ENCODE results near the gene TCEANC2.
"Not testable (repeated sequence)": the region's sequence is repeated elsewhere in the genome, so short reads cannot be mapped to it uniquely, and the experiment has no call there.

Gene TCEANC2

DNA sequence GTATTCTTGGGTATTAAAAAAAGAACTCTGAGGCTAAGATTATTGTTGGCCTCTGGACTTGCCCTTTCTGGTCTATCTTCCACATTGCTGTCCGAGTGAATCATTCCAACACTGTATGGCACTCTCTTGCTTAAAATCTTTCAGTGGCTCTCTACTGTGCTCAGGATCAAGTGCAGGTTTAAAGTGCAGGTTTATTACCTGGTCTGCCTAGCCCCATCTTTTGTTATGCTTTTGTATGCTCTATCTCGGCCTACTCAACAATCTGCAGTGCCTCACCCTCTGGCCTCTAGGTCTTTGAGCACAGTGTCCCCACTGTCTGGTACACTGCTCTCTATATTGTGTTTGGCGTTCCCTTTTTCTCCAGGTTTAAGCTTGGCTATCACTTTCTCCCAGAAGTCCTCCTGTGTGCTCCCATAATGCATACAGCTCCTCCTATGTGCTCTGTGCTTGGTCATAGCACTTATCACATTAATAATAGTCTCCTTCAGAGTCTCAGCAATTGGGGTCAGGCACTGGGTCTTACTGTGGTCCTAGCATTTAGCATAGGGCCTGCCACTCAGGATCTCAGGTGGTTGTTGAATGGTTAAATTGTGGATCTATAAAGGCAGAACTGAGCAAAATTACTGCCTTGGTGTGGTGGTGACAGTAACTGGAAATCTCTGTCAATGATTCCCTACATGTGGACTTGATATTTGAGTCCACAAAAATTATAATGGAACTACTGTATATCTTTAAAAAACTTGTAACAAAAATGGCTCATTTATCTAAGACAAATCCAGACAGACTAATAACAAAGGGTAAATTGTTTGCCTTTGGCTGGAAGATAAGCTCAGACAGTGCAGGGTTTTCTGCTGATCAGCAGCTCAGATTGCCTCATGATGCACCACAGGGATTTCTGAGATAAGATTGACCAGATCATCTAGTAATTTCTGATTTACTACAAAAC is 24.8 kb upstream of the TCEANC2 start:
- DNase-seq: no peak

DNA sequence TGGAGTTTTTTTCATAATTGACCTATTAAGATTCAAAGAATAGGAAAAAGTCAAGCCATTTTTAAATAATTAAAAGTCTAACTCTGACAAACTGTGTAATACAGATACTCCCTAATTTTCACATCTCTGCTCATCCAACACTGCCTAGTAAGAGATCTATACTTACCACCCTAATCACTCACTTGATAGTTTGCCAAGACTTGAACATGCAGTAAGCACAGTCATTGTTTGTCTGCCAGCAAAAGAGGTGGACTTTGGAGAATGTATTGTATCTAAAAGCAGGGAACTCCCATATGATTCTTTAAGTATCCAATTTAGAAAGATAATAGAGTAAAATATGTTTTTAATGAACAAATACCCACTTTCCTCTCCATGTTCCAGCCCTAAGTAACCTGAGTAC is 15.9 kb upstream of the TCEANC2 start:
- DNase-seq: no peak

DNA sequence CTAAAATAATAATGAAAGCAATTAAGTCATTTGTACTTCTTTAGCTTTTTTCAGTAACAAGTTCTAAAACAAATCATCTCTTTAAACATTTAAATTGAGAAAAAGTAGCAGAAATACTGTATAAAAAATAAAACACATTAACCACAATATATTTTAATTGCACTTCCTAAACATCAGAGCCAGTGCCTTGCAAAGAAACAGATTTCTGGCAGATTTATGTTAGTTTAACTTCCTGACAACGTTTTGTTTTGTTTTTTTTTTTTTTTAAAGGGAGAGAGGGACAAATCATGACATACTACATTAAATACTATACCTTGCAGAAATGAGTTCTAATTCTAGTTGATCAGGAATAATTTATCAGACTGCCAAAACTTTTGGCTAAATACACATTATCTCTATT is 11.6 kb upstream of the TCEANC2 start:
- no peak for DNase-seq

DNA sequence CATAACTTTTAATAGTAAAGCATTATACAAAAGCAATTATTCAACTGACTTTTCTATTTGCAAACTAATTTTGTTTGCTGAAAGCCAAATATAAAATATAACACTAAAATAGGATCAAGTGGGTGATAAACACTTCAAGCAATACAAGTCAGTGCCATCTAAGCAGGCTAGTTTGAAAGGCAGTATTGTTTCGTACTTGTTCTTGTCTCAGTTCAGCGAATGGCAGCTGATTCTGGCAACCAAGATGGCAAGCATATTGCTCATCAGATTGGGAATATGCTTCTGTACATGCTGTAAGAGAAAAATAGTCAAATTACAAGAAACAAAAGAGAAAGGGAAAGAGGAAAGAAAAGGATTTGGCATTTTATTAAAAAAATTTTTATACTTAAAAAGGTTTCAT is 7.9 kb upstream of the TCEANC2 start:
- DNase-seq: no peak

DNA sequence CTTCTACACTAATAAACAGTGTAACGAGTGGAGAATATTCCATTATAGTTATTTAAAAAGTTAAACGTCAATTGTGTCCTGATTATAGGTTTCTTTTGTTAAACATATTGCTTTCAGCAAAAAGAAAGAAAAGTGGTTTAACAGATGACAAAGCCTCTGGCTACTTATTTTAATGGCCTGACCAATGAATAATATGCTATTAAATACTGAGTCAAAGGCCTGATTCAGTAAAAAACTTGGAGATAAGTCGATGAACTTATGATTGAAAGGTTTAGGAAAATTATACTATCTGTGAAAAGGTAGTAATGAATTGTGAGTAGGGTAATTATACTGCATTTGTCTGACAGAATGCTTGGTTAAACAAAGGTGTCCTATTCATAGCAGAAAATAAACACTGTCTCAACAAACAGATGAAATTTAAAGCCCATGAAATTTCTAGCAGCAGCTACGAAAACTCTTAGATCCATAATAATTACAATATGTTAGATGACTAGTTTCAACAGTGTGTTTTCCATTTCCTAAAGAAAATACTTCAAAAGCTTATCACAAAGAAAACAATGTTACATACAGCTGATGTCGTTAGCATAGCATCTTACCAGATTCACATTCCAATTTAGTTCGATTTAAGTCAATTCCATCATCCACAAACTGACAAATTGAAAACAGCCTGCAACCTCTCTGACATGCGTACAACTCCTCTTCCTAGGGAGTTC is 6.6 kb upstream of the TCEANC2 start:
- DNase-seq: peak; percentile 24

DNA sequence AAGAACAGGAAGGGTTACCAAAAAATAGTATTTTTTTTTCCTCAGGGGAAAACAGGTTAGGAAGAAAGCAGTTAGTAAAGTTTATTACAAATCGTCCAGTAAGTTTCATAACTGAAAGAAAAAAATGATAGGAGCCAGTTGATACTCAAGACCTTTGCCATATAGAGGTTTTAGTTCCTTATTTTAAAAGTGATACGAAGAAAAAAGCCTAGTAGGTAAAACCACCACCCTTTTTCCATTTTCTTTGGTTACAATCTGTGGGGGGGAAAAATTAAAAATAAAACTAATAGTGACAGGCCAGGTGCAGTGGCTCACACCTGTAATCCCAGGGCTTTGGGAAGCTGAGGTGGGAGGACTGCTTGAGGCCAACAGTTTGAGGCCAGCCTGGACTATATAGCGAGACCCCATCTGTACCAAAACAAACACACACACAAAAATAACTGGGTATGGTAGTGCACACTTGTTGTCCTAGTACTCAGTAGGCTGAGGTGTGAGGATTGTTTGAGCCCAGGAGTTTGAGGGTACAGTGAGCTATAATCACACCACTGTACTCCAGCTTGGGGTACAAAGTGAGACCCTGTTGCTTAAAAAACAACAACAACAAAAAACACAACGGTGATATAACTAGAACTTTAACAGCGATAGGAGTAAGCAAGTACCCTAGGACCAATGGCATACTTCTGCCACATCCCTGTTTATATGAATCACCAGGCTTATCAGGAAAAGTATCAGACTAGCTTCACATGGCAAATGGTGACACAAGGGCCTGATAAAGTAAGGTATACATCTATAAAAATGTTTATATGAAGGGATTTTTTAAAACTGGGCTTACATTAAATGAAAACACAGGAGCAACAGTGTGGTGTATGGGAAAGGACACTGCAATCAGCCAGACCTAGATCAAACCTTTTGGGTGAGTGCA is 5.8 kb upstream of the TCEANC2 start:
- no peak for DNase-seq

DNA sequence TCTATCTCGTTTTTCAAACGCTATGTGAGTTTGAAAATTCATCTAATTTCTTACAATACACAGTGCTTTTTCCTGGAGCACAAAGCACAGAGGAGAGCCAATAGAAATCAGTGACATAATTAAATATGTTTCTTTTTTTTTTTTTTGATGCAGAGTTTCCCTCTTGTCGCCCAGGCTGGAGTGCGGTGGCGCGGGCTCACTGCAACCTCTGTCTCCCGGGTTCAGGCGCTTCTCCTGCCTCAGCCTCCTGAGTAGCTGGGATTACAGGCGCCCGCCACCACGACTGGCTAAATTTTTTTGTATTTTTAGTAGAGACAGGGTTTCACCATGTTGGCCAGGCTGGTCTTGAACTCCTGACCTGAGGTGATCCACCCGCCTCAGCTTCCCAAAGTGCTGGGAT is 3.0 kb upstream of the TCEANC2 start:
- DNase-seq: not testable (repeated sequence)

DNA sequence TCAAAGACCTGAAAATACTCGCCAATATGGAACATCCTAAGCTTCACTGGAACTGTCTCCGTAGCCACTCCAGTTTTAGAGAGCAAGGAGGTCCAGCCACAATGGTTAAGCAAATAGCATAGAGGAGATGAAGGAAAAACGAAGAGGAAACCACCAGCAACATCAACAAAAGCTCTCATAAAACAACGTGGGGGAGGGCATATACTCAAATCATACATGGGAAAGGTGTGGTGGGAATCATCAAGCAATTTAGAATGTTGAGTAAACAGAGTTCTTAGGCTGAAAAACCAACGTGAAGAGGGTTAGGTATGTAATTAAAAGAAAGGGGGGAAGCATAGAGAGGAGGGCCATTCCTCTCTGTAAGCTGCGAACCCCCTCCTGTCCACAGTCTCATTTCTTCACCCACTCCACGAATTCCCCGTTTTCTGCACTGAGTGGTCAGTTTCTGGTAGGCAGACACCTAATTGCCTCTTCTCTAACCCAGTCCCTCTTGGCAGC is 1.4 kb upstream of the TCEANC2 start:
- DNase-seq: peak; percentile 49

DNA sequence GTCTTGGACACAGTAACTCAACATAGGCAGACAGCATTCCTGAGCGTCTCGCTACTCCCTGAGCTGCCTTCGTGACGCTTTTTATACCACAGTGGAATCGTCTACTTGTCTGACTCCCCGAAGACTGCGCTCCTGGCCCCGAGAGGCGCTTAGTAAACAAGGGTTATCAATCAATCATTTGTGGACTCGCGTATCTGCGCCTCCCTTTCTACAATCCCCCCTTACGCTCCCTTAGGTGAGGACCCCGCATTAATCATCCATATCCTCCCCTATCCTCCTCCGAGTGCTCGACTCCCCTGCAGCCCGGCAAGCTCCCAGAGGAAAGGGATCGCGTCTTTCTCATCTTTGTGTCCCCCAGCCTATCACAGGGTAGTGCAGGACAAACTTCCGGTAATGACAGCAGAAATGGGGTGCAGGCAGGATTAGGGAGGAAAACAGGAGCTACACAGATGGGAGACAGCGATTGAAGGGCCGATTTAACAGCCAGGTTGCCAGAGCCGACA is 926 bp upstream of the TCEANC2 start:
- peak; percentile 73 for DNase-seq

DNA sequence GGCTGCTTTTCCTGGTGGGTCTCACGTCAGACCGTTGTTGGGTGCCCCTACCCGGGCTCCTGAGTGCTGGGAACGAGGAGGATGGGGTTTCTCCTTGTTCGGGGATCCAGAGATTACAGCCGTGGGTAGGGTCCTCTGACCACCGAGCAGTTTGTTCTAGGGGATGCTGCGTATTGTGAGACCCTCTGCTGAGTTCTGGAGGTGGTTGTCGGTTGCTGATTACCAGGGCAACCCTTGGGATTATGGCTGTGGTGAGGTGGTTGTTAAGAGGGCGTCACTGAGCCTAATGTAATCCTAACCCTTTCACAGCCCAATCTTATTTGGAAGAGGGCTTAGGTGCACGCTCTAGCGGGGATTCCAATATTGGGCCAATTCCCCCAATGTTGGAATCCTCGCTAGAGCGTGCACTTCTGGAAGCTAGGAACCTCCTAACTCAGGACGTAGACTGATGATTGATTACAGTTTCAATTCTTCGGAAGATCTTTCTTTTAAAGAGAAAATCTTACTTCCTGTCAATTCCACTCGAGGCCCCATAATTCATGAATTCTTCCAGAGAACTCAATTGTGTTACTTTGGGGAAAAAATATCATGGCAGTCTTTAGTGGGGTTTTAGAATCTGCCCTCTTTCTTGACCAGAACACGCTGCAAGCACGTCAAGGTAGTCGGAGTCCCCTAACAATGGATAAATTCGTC is 483 bp downstream of the TCEANC2 start:
- DNase-seq: peak; percentile 70

DNA sequence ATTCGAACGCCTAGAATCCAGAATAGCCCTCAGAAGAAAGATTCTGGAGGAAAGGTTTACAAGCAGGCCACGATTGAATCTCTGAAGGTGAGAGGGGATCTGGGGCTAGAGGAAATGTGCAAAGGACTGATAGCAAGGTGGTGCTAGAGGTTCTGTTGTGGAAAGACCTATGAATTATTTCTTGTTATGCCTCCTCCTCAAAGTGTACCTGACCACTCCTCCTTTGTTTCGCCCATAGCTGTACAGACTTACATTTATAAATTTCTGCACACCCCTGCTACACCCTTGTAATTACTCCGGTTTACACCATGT is 986 bp downstream of the TCEANC2 start:
- DNase-seq: peak; percentile 29

DNA sequence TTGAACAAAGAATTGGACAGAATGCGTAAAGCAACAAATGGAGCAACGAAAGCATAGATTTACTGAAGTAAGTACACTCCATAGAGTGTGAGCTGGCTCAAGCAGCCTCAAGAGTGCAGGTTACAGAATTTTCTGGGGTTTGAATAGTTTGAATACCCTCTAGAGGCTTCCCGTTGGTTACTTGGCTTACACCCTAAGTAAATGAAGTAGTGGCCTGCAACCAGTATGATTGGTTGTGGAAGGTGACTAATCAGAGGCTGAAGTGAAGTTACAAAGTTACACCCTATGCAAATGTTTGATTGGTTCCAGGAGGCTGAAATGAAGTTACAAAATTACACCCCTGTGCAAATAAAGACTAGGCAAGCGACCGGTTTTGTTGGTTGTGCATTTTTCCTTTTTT is 10.9 kb downstream of the TCEANC2 start:
- DNase-seq: no peak

DNA sequence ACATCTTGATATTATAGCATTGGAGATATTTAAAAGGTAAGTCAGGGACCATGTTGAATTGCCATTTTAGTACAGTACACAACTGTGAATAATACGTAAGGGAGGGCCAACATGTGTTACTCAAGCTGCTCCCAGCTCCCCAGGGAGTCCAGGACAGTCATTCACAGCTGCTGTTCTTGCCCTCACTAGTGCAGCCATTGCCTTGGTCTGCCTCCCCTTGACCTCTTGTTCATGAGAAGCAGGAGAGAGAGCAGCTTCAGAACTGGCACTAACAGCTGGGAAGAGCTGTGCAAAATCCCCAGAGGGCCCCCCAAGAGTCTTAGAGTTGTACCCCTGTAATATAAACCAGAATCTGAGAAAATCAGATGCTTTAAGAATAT is 16.4 kb downstream of the TCEANC2 start:
- peak; percentile 68 for DNase-seq

DNA sequence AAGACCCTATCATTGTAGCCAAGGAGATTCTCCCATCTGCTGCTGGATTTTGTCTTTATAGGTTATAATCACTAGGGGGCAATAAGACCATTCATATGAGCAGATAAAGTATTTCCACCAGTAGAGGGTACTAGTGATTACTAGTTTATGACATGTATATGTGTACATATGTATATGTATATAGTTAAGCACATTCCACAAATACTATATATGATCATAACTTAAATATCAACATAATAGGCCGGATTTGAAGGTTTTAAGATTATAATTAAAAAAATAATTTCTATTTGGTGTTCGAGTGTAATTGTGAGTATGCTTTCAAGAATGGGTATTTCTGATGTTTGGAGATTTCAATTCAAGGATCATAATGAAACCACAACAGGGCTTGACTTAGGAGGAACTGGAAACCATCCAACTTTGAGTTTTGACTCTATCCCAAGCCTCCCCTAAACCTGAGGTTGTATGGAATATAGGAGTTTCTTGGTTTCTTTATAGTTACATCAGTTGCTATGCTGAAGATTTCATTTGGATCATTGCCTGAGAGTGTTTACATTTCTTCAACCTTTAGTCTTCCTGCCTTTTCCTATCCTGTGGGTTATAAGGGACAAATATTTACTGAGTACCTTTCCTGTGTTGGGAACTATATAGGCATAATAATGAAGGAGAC is 16.9 kb downstream of the TCEANC2 start:
- peak; percentile 82 for DNase-seq

DNA sequence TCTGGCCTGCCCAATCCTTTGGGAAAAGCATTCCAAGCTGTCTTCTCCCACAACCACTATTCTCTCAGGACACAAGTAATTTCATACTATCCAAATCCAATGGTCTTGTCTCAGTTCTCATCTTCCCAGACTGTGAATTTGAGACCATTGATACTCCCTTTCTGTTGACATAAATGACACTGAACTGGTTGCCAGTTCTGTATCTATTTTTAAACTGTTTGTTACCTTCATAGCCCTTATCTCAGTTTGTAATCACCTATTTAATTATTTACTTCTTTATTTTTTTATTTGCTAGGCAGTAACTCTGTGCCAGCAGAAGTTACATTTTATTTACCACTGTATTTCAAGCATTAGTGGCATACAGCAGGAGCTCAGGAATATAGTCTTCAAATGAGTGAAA is 24.0 kb downstream of the TCEANC2 start:
- DNase-seq: no peak

DNA sequence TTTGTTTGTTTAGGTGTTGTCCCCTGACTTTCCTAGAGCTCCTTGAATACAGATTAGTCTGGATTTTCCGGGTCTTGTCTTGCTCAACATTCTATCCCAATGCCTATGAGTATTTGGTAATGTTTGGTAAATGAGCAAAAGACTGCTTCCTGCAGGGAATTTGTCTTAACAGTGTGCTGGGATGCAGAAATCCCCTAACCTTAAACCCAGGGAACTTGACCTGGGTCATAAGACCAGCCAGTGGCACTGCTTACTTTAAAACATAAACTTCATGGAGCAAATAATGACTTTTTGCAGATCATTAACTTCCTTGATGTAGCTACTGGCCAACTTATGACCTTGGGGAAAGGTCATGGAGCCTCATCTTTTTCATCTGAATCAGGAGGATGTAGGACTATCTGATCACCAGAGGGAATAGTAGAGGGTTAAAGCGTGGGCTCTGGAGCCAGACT is 27.2 kb downstream of the TCEANC2 start:
- DNase-seq: no peak

DNA sequence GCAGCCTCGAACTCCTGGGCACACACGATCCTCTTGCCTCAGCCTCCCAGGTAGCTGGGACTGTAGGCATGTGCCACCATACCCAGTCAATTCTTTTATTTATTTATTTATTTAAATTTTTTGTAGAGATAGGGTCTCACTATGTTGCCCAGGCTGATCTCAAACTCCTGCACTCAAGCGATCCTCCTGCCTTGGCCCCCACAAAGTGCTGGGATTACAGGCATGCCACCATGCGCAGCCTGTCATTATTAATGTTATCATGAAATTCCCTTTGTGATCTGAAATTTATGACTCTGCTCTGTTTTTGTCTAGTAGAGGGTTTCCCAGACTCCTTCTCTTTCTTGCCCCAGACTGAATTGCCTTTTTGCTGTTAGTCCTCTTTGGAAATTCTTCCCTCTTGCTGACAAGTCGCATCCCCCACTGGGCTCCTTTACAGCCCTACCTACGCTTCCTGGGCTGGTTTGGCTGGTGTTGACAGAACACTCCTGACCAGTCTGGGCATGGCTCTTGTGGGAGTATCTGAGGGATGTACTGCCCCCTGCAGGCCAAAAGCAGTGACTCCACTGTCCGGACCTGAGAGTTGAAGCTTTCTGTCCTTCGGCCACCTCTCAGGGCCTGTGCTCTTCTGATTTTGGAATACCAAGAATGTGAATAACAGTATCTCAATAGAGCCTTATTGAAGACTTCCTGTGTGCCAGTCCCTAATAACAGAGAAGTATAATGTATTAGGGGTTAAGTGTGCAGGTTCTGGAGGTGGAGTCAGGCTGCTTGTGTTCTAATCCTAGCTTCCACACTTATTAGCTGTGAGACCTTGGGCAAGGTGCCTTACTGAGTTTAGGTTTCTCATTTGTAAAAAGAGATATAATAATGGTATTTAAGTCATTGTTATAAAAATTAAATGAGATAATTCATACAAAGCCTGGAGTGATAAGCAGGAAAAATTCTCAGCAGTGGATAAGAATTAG is 28.2 kb downstream of the TCEANC2 start:
- DNase-seq: peak; percentile 97

DNA sequence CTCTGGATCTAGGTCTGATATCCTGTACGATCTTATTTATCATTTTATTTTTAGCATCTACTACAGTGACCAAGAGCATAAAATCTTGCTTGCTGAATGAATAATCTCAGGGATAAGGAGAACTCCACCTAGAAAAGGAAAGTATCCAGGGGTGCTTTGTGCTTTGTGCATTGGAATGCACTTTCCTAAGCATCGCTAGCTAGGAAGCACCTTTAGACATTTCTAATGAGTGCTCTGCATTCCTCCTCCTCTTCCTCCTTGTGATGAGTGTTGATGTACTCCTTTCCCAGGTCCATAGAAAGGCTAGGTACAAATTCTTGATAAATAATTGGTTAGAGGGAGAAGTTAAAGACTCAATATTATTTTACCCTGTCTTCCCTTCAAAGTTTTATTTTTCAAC is 31.4 kb downstream of the TCEANC2 start:
- no peak for DNase-seq

DNA sequence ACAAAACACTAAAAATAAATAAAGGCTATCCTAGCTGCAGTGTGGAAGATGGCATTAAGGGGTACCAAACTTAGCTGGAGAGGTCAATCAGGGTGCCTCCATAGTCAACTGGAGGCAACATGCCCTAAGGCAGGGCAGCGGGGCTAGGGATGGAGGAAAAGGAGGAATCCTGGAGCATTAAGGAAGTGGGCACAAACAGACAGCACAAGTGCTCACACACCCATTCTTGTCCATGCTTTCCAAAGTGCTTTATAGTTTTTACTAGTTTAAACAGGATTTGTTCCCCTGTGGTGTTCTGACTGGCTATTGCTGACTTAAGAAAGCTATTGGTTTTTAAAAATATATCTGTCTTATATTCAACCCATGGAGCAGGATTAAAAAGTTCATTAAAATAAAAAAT is 33.3 kb downstream of the TCEANC2 start:
- DNase-seq: no peak

DNA sequence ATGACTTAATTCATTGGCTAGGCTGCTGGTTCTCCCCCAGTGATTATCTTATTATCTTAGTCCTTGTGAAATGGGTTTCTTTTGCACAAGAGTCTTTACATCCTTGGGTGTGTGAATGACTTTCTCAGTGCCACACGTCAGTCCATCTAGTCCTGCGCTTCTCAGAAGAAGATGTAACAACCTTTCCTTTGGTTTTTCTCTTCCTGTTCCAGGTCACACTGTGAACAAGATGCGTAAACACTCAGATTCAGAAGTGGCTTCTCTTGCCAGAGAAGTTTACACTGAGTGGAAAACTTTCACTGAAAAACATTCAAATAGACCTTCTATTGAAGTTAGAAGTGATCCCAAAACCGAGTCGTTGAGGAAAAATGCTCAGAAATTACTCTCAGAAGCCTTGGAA is 35.0 kb downstream of the TCEANC2 start:
- DNase-seq: peak; percentile 36

All from DMS53 (cell line).